HG03103 (cell line): Measurements from ENCODE around the gene GATA2.

Source experiments
- ATAC-seq: cut with Tn5 transposase; IDR thresholded peaks from one replicate; pipeline ENCODE4 v1.9.1; 2021; ENCODE audit warnings: low read depth; ENCODE audit not compliant: unreplicated experiment

GATA2 gene

GRCh38 chr3:128492671-128493569 is at the start of gene GATA2:
TSS of gene GATA2 (minus strand) at chr3:128493201. CDS start at chr3:128487031, 6,170 bp downstream.
- no peak for ATAC-seq

- no peak for ATAC-seq
Measured at GRCh38 chr3:128541246-128541645, 48.2 kb upstream of the GATA2 start.

GRCh38 chr3:128539376-128539775 is 46.4 kb upstream of the GATA2 start:
- no peak for ATAC-seq

GRCh38 chr3:128537091-128537703 is 44.2 kb upstream of the GATA2 start:
- ATAC-seq = no peak

- ATAC-seq = no peak
Measured at GRCh38 chr3:128532012-128532983, 39.3 kb upstream of the GATA2 start.

GRCh38 chr3:128524374-128525299 is 31.6 kb upstream of the GATA2 start:
- no peak for ATAC-seq

- ATAC-seq = no peak
Measured at GRCh38 chr3:128523591-128523990, 30.6 kb upstream of the GATA2 start.

GRCh38 chr3:128521715-128522114 is 28.7 kb upstream of the GATA2 start:
- no peak for ATAC-seq

GRCh38 chr3:128518587-128519490 is 25.8 kb upstream of the GATA2 start:
- no peak for ATAC-seq

GRCh38 chr3:128517648-128518047 is 24.6 kb upstream of the GATA2 start:
- ATAC-seq = no peak

- no peak for ATAC-seq
Measured at GRCh38 chr3:128515967-128516366, 23.0 kb upstream of the GATA2 start.

GRCh38 chr3:128508852-128509251 is 15.9 kb upstream of the GATA2 start:
- no peak for ATAC-seq

- no peak for ATAC-seq
Measured at GRCh38 chr3:128506754-128507153, 13.8 kb upstream of the GATA2 start.

GRCh38 chr3:128505771-128506170 is 12.8 kb upstream of the GATA2 start:
- no peak for ATAC-seq

GRCh38 chr3:128504963-128505730 is 12.1 kb upstream of the GATA2 start:
- ATAC-seq = no peak

GRCh38 chr3:128504533-128504915 is 11.5 kb upstream of the GATA2 start:
- no peak for ATAC-seq

- ATAC-seq = no peak
Measured at GRCh38 chr3:128503751-128504532, 10.9 kb upstream of the GATA2 start.
